Kidney epithelial cell (primary cell): ENCODE data around the gene METTL1. TPM values are rescaled to one million over a fixed set of nuclear protein-coding genes. Genes with fewer than 3 reads are reported as not detected.
A peak's percentile ranks its signal among the peaks of the same experiment; 100 is the strongest.

Source experiments
- DNase-seq: peaks from one replicate; pipeline ENCODE4 v3.0.0-alpha.2; 2010; ENCODE audit warnings: low read depth
- H3K27me3 ChIP-seq: 2 replicates; pipeline ENCODE4 v1.6.0; 2011; ENCODE audit warnings: low read length; ENCODE audit not compliant: control insufficient read depth, insufficient read depth
- H3K36me3 ChIP-seq: 2 replicates; pipeline ENCODE4 v1.5.1; 2011; ENCODE audit warnings: low read length; ENCODE audit not compliant: control insufficient read depth, insufficient read depth
- H3K4me3 ChIP-seq: 2 replicates; pipeline ENCODE4 v1.5.1; 2011; ENCODE audit warnings: low read depth, mild to moderate bottlenecking, control low read depth, low read length
- CTCF ChIP-seq: IDR thresholded peaks from 2 replicates; pipeline ENCODE4 v1.5.1; 2011; ENCODE audit warnings: mild to moderate bottlenecking, moderate library complexity, low read length, control low read depth, inconsistent platforms; ENCODE audit not compliant: insufficient read depth, poor library complexity, severe bottlenecking
- total RNA-seq: library from RNA; depleted of rRNA; stranded (reverse); fragments of >200 nt; gene quantifications from 2 replicates; pipeline ENCODE4 v1.2.3, GENCODE V29; 2015

METTL1 gene
- total RNA-seq, 1 donor from 2014 or later = 20.3 TPM

DNA sequence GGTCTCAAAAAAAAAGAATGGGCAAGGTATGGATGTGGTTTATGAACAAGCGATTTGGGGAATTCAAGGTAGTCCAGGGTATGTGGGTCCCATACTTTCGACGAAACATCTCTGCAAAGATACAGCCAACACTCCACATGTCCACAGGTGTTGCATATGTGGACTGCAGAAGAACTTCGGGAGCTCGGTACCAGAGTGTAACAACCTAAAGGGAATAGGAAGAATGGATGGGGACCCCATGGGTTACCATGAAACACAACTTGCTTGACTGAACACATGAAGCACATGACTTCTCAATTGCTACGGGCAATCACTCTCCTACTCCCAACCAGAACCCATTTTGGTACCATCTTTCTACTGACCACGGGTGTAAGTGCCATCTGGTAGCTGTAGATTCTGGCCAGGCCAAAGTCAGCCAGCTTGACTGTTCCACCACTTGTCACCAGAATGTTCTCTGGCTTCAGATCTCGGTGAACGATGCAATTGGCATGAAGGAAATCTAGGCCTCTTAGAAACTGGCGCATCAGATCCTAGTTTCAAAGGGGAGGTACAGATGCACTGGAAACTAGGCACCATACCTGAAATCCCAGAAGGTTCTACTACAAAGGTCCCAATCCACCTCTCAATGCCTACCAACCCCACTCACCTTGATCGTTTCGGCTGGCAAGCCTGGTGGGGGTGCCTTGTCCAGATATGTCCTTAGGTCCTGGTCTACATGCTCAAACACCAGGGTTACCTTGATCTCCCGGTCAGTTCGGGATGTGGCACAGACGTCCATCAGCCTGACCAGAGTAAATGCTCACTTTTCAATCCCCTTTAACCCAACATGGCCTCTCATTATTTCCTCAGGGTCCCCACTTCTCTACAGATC is 21.1 kb downstream of the METTL1 start:
- no peaks in the 10 kb centered on the region for H3K27me3 ChIP-seq
- TF ChIP-seq CTCF = no peak
- peak overlapping the region; percentile 72 for H3K4me3 ChIP-seq
- no peak for DNase-seq
- peaks cover 2% of the 10 kb centered on the region for H3K36me3 ChIP-seq

GRCh38 chr12:57749061-57749460 is 22.8 kb downstream of the METTL1 start:
- no peak for DNase-seq
- no peak for TF ChIP-seq CTCF
- no peak overlapping the region for H3K4me3 ChIP-seq
- no peaks in the 10 kb centered on the region for H3K27me3 ChIP-seq
- peaks cover 2% of the 10 kb centered on the region for H3K36me3 ChIP-seq

- TF ChIP-seq CTCF = no peak
- H3K36me3 ChIP-seq = peaks cover 2% of the 10 kb centered on the region
- peaks cover 11% of the 10 kb centered on the region for H3K27me3 ChIP-seq
- no peak overlapping the region for H3K4me3 ChIP-seq
- DNase-seq = no peak
Measured at GRCh38 chr12:57746025-57746424, 25.9 kb downstream of the METTL1 start.

DNA sequence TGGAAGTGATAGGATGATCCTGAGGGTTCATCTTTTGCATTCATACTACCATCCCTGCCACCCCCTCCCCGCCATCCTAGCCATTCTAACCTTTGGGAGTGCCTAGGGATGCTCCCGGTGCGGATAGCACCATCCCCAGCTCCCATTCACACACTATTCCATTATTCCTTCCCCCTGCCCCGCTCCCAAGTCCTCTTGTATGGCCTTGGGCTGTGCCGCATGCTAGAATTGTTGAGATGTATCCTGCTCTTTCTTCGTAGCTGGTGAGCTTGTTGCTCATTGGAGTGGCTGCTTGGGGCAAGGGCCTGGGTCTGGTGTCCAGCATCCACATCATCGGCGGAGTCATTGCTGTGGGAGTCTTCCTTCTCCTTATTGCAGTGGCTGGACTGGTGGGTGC is 26.4 kb downstream of the METTL1 start:
- no peak for DNase-seq

DNA sequence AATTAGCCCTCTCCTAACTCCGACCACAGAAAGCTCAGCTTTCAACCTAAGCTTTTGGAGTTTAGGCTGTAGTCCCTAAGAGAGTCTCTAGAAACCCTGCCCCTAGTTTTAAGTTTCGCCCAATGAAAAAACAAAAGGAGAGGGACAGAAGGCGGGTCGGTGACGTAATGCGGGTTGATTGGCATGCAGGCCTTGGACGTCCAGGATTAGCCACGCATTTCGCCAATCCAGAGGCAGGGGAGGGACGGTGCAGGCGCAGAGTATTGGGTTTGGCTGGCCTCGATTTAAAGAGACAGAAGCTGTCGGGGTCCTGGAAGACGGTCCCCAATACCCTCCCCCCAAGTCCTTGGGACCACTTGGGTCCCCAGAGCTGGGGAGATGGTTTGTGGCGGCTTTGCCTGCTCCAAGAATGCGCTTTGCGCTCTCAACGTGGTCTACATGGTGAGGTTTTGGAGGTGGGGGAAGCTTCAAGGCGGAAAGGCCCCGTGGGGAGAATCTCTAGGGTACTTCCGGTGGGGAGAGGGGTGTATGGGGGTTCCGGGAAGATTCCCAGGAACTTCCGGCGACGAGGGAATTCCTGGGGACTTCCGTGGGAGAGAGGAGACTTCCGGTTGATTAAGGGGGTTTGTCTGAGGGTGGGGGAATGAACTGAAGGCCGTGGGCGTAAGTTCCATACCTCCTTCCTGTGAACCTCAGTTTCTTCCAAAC is 27.0 kb downstream of the METTL1 start, which contains the start of gene TSPAN31:
TSS of gene TSPAN31 (plus strand) at position 263 of the 708 bp plus-strand sequence. CDS start at position 379, 116 bp downstream.
- H3K36me3 ChIP-seq = peaks cover 2% of the 10 kb centered on the region
- no peak for TF ChIP-seq CTCF

More for the DNA sequence above, 26.4 kb downstream of the METTL1 start:
- Histone ChIP-seq H3K27me3 (peaks cover 16% of the 10 kb centered on the region), H3K36me3 (peaks cover 2% of the 10 kb centered on the region), H3K4me3 (peak overlapping the region; percentile 86)
- no peak for TF ChIP-seq CTCF

More for the DNA sequence above, 27.0 kb downstream of the METTL1 start, which contains the start of gene TSPAN31:
- Histone ChIP-seq H3K4me3 (peak within 1 kb of the TSS; percentile 86), H3K27me3 (peaks cover 22% of the 10 kb centered on the region)
- peak; percentile 95 for DNase-seq
